ENCODE data around the gene FAM228B. TPM values are rescaled to one million over a fixed set of nuclear protein-coding genes. Genes with fewer than 3 reads are reported as not detected.

Gene FAM228B
- total and polyA plus RNA-seq, 9 donors = 24.6 to 76.8 (median 68.8) TPM

GRCh38 chr2:24101992-24102391 lies 21.3 kb upstream of the FAM228B start:
- WGBS, 3 donors = 63 to 90% (median 67%) methylated on average over 2 of the region's 2 CpGs

GRCh38 chr2:24102677-24103076 lies 20.6 kb upstream of the FAM228B start:
- Histone ChIP-seq H3K36me3 (no peaks in the 10 kb centered on the region), H3K4me1 (ENCODE audit: insufficient read depth) (no peaks in the 10 kb centered on the region), H3K9me3 (no peaks in the 10 kb centered on the region), H3K27me3 (no peaks in the 10 kb centered on the region), H3K27ac (no peak overlapping the region), H3K4me3 (no peak overlapping the region)
- no peak for DNase-seq
- intact Hi-C loops (cut with DNase I) = no loop called here
- TF ChIP-seq POLR2A (IDR thresholded peaks at IDR 0.05) (no peak), EP300 (IDR thresholded peaks at IDR 0.05) (no peak), CTCF (IDR thresholded peaks at IDR 0.05) (no peak)
- 67 to 79% (median 68%) methylated on average over 1 of the region's 1 CpG for WGBS, 3 donors

More at GRCh38 chr2:24101992-24102391, 21.3 kb upstream of the FAM228B start:
- TF ChIP-seq POLR2A (IDR thresholded peaks at IDR 0.05) (no peak), EP300 (IDR thresholded peaks at IDR 0.05) (no peak), CTCF (IDR thresholded peaks at IDR 0.05) (no peak)
- no peak for DNase-seq
- H3K27me3 ChIP-seq = no peaks in the 10 kb centered on the region
- H3K4me3 ChIP-seq = no peak overlapping the region
- intact Hi-C loops (cut with DNase I) = no loop called here
- H3K27ac ChIP-seq = no peak overlapping the region
- H3K4me1 ChIP-seq (ENCODE audit: insufficient read depth) = no peaks in the 10 kb centered on the region
- no peaks in the 10 kb centered on the region for H3K36me3 ChIP-seq
- no peaks in the 10 kb centered on the region for H3K9me3 ChIP-seq

- Histone ChIP-seq H3K27me3 (no peaks in the 10 kb centered on the region), H3K4me3 (no peak overlapping the region), H3K36me3 (no peaks in the 10 kb centered on the region), H3K9me3 (no peaks in the 10 kb centered on the region), H3K27ac (no peak overlapping the region), H3K4me1 (ENCODE audit: insufficient read depth) (no peaks in the 10 kb centered on the region)
- intact Hi-C loops (cut with DNase I) = no loop called here
- TF ChIP-seq POLR2A (IDR thresholded peaks at IDR 0.05) (no peak), EP300 (IDR thresholded peaks at IDR 0.05) (no peak)
- 93 to 98% (median 93%) methylated on average over 8 of the region's 8 CpGs for WGBS, 3 donors
- no peak for DNase-seq
Measured at GRCh38 chr2:24104110-24104650, 19.1 kb upstream of the FAM228B start.

GRCh38 chr2:24104906-24105305 lies 18.4 kb upstream of the FAM228B start:
- 78 to 88% (median 83%) methylated on average over 4 of the region's 4 CpGs for WGBS, 3 donors
- Histone ChIP-seq H3K4me1 (ENCODE audit: insufficient read depth) (no peaks in the 10 kb centered on the region), H3K27ac (no peak overlapping the region), H3K36me3 (no peaks in the 10 kb centered on the region), H3K27me3 (no peaks in the 10 kb centered on the region), H3K4me3 (no peak overlapping the region), H3K9me3 (no peaks in the 10 kb centered on the region)
- TF ChIP-seq POLR2A (IDR thresholded peaks at IDR 0.05) (no peak), CTCF (IDR thresholded peaks at IDR 0.05) (no peak), EP300 (IDR thresholded peaks at IDR 0.05) (no peak)
- no peak for DNase-seq
- intact Hi-C loops (cut with DNase I) = no loop called here

- intact Hi-C loops (cut with DNase I) = no loop called here
- no peak overlapping the region for H3K27ac ChIP-seq
- H3K27me3 ChIP-seq = no peaks in the 10 kb centered on the region
- H3K4me1 ChIP-seq (ENCODE audit: insufficient read depth) = peaks cover 4% of the 10 kb centered on the region
- TF ChIP-seq POLR2A (IDR thresholded peaks at IDR 0.05) = no peak
- H3K9me3 ChIP-seq = no peaks in the 10 kb centered on the region
- H3K4me3 ChIP-seq = no peak overlapping the region
- H3K36me3 ChIP-seq = no peaks in the 10 kb centered on the region
- 49 to 50% (median 50%) methylated on average over 2 of the region's 2 CpGs for WGBS, 3 donors
- DNase-seq = no peak
Measured at GRCh38 chr2:24105816-24106215, 17.5 kb upstream of the FAM228B start.
